ENCODE data around the gene ACSBG1.

DNA sequence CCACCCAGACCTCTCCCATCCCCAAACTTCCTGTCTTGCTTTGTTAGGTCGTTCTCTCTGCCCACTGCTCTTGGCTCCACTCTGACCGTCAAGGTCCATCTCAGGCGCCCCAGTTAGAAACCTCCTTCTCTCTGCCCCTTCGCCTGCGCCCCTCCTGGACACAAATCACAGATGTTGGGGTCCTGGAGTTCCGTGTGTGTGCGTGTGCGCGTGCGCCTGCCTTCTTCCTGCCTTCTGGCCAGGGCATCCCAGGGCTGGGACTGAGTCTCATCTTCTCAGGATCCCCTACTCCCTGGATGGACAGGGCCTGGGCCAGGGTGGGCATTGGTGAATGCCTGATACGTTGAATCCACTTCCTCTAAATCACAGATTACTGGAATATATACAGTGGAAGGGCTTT is 869 bp downstream of the ACSBG1 start:
- TF ChIP-seq SIN3A (conservative IDR thresholded peaks at IDR 0.05 in 1 of 2, IDR thresholded peaks at IDR 0.05 in 1 of 2; ENCODE audit: low read depth in 1 of 2, low read length in 2 of 2) (no peak), RFX5 (IDR thresholded peaks at IDR 0.05; ENCODE audit: borderline replicate concordance, low read depth, low read length) (no peak), BRCA1 (IDR thresholded peaks at IDR 0.05; ENCODE audit: low read depth, low read length) (no peak)
- TF ChIP-seq, protein P1, sequence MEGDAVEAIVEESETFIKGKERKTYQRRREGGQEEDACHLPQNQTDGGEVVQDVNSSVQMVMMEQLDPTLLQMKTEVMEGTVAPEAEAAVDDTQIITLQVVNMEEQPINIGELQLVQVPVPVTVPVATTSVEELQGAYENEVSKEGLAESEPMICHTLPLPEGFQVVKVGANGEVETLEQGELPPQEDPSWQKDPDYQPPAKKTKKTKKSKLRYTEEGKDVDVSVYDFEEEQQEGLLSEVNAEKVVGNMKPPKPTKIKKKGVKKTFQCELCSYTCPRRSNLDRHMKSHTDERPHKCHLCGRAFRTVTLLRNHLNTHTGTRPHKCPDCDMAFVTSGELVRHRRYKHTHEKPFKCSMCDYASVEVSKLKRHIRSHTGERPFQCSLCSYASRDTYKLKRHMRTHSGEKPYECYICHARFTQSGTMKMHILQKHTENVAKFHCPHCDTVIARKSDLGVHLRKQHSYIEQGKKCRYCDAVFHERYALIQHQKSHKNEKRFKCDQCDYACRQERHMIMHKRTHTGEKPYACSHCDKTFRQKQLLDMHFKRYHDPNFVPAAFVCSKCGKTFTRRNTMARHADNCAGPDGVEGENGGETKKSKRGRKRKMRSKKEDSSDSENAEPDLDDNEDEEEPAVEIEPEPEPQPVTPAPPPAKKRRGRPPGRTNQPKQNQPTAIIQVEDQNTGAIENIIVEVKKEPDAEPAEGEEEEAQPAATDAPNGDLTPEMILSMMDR (IDR thresholded peaks at IDR 0.05; ENCODE audit: control extremely low read depth in 1 of 3, insufficient read depth in 1 of 3, low read depth in 1 of 3, low read length in 3 of 3) = no peak

Measured in H1 (cell line).